T-cell (primary cell): ENCODE data around the gene ST3GAL3. TPM values are rescaled to one million over a fixed set of nuclear protein-coding genes. Genes with fewer than 3 reads are reported as not detected.

Source experiments
- ATAC-seq, 4 experiments: fragments of 200-7000 bp in 3 of 4; fragments of 150-1000 bp in 1 of 4; cut with Tn5 transposase; replicated peaks in 1 of 4; 1 replicate in 3 of 4; 2 replicates in 1 of 4; pipeline ENCODE4 v1.10.0; 2021; ENCODE audit warnings: moderate library complexity in 3 of 4, mild to moderate bottlenecking in 2 of 4, moderate number of reproducible peaks in 1 of 4
- CTCF ChIA-PET, 2 donors: fragments of 300-600 bp; sonication (Branson Sonifier 250); formaldehyde crosslinking; loops; one replicate each; lab custom pipeline; 2022; ENCODE audit warnings: antibody characterized with exemption in 2 of 2; lab: Charles Lee
- POLR2A ChIA-PET, 2 donors: fragments of 300-600 bp; sonication (Branson Sonifier 250); formaldehyde crosslinking; loops; one replicate each; lab custom pipeline; 2022; ENCODE audit warnings: antibody characterized with exemption in 2 of 2; lab: Charles Lee
- DNase-seq, 35 experiments: peaks; one replicate each; pipeline versions ENCODE4 v3.0.0 to v3.0.0-alpha.2; 2013 to 2023
- H3K27ac ChIP-seq: one replicate; pipeline ENCODE4 v1.5.1; 2013; ENCODE audit warnings: low read length
- H3K27me3 ChIP-seq, 2 experiments: replicated peaks in 1 of 2; 1 replicate in 1 of 2; 2 replicates in 1 of 2; pipeline versions ENCODE4 v1.6.1 to v1.7.0; 2013; ENCODE audit warnings: low read length in 1 of 2, mixed read lengths in 1 of 2; ENCODE audit not compliant: control insufficient read depth in 2 of 2, insufficient read depth in 2 of 2; ENCODE audit errors: extremely low read depth in 1 of 2
- H3K36me3 ChIP-seq, 2 donors: 1 replicate in 1 of 2; 2 replicates in 1 of 2; pipeline versions ENCODE4 v1.6.1 to v1.7.0; 2013; ENCODE audit warnings: low read length in 1 of 2; ENCODE audit not compliant: control insufficient read depth in 2 of 2, insufficient read depth in 1 of 2; ENCODE audit errors: extremely low read depth in 1 of 2
- H3K4me1 ChIP-seq, 2 experiments: 1 replicate in 1 of 2; 2 replicates in 1 of 2; pipeline versions ENCODE4 v1.6.1 to v1.7.0; 2013; ENCODE audit warnings: low read length in 2 of 2, mixed read lengths in 1 of 2; ENCODE audit not compliant: insufficient read depth in 2 of 2, control insufficient read depth in 1 of 2; ENCODE audit errors: extremely low read depth in 1 of 2
- H3K4me3 ChIP-seq, 2 donors: 1 replicate in 1 of 2; 2 replicates in 1 of 2; pipeline versions ENCODE4 v1.5.1 to v1.7.0; 2013; ENCODE audit warnings: mild to moderate bottlenecking in 2 of 2, low read length in 1 of 2, moderate library complexity in 1 of 2; ENCODE audit not compliant: control insufficient read depth in 1 of 2; ENCODE audit errors: extremely low read depth in 1 of 2
- H3K9me3 ChIP-seq: 2 replicates; pipeline ENCODE4 v1.7.0; 2013
- H3K27ac Mint-ChIP-seq, 2 donors: one replicate each; pipeline ENCODE4 v1.8.0; 2020 to 2021; ENCODE audit warnings: mild to moderate bottlenecking in 2 of 2, mixed read lengths in 2 of 2
- H3K27me3 Mint-ChIP-seq, 2 donors: one replicate each; pipeline ENCODE4 v1.8.0; 2021 to 2022; ENCODE audit warnings: mixed read lengths in 2 of 2
- H3K36me3 Mint-ChIP-seq: one replicate; pipeline ENCODE4 v1.8.0; 2021; ENCODE audit warnings: mixed read lengths
- H3K4me1 Mint-ChIP-seq, 3 donors: one replicate each; pipeline ENCODE4 v1.8.0; 2020 to 2022; ENCODE audit warnings: mixed read lengths in 3 of 3, mild to moderate bottlenecking in 1 of 3
- H3K4me3 Mint-ChIP-seq, 3 donors: one replicate each; pipeline ENCODE4 v1.8.0; 2020 to 2022; ENCODE audit warnings: mild to moderate bottlenecking in 3 of 3, mixed read lengths in 3 of 3, moderate library complexity in 3 of 3
- H3K9me3 Mint-ChIP-seq, 3 donors: one replicate each; pipeline ENCODE4 v1.8.0; 2020 to 2022; ENCODE audit warnings: mixed read lengths in 3 of 3
- WGBS: methylation state at CpG from one replicate; pipeline ENCODE4 v1.1.5; 2013; ENCODE audit warnings: missing lambda C conversion rate; ENCODE audit not compliant: insufficient coverage; 5-methylcytosine and 5-hydroxymethylcytosine counted together
- total RNA-seq, 35 experiments: library from RNA in 6 of 35; stranded (reverse) in 6 of 35; fragments of 120-200 nt in 1 of 35; gene quantifications; one replicate each; pipeline versions ENCODE4 v1.2.1 to v1.2.4 and lab custom pipeline; 2013 to 2026

The ST3GAL3 gene
- total RNA-seq, 5 donors from 2014 or later (not counting 1 experiment from before 2014, with no cell fraction given) = 21.9 to 29.8 (median 24.4) TPM

DNA sequence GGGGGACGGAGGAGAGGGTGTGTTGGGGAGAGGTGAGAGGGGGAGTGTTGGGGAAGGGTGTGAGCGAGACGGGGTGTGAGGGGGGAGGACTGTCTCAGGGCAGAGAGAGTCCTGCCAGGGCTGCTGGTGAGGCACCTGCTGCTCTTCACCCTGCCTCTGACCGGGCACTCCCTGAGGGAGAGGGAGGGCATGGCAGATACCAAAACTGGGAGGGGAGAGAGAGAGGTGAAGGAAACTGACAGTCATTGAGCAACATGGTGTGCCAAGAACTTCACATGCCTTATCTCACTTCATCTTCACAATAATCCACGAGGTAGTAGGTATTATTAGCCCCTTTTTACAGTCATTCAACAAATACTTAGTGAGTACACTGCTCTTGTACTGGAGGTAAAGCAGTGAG lies 164.9 kb downstream of the ST3GAL3 start:
- Histone ChIP-seq H3K27ac (no peak overlapping the region), H3K36me3 (no peaks in the 10 kb centered on the region), H3K27me3 (no peaks in the 10 kb centered on the region), H3K9me3 (no peaks in the 10 kb centered on the region), H3K4me1 (no peaks in the 10 kb centered on the region), H3K4me3 (no peak overlapping the region)
- DNase-seq (no peak), ATAC-seq (no peak)
- Mint-ChIP-seq H3K9me3 (no peaks in the 10 kb centered on the region), H3K27me3 (no peaks in the 10 kb centered on the region), H3K4me3 (no peak overlapping the region), H3K36me3 (no peaks in the 10 kb centered on the region), H3K27ac (no peak overlapping the region), H3K4me1 (no peaks in the 10 kb centered on the region)
- 82% methylated on average over 3 of the region's 5 CpGs for WGBS
- POLR2A ChIA-PET = no interaction called here
- CTCF ChIA-PET = no interaction called here

DNA sequence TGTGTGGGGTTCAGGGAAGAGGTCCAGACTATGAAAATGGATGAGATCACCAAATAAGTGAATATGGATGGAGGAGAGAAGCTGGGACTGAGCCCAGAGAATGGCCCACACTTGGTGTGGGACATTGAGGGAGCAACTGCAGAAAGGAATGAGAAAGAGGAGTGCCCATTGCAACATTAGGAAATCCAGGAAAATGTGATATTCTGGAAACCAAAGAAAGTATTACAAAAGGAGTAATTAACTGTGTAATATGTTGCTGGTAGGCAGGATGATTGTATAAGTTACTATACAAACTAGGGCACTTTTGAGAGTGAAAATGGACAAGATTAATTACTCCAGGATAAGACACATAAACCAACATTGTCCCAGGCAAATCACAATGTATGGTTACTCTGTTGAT lies 166.5 kb downstream of the ST3GAL3 start:
- CTCF ChIA-PET = no interaction called here
- DNase-seq (no peak), ATAC-seq (no peak)
- no peak overlapping the region for H3K4me3 ChIP-seq
- no peaks in the 10 kb centered on the region for H3K36me3 ChIP-seq
- Mint-ChIP-seq H3K9me3 (no peaks in the 10 kb centered on the region), H3K27me3 (no peaks in the 10 kb centered on the region), H3K27ac (no peak overlapping the region), H3K4me3 (no peak overlapping the region), H3K4me1 (no peaks in the 10 kb centered on the region), H3K36me3 (no peaks in the 10 kb centered on the region)
- POLR2A ChIA-PET = no interaction called here
- no peaks in the 10 kb centered on the region for H3K27me3 ChIP-seq
- no peaks in the 10 kb centered on the region for H3K9me3 ChIP-seq
- no peak overlapping the region for H3K27ac ChIP-seq
- H3K4me1 ChIP-seq = peaks cover 2 to 5% of the 10 kb centered on the region in 2 experiments

DNA sequence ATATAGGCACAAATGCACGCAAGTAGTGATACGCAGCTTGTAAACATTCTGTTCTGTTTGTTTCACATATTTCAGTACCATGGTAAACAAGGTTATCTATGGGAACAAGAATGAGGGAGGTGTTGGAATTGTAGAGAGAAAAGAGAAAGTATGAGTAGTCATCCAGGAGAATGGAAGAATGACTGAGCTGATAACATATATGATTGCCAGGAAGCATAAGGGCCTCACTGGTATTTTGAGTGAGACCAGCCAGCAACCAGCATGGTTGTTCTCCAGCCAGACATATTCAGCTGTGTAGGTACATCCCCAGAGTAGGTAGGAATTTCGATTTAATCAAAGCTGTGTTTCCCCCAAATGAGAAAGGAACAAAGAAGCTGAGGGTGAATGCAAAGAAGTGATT lies 167.4 kb downstream of the ST3GAL3 start:
- Histone ChIP-seq H3K36me3 (no peaks in the 10 kb centered on the region), H3K27me3 (no peaks in the 10 kb centered on the region), H3K4me1 (peaks cover 6 to 11% of the 10 kb centered on the region in 2 experiments), H3K27ac (no peak overlapping the region), H3K4me3 (no peak overlapping the region), H3K9me3 (no peaks in the 10 kb centered on the region)
- 92% methylated on average over 2 of the region's 3 CpGs for WGBS
- POLR2A ChIA-PET = no interaction called here
- CTCF ChIA-PET = no interaction called here
- no peaks in the 10 kb centered on the region for H3K9me3 Mint-ChIP-seq
- H3K4me3 Mint-ChIP-seq = no peak overlapping the region
- no peaks in the 10 kb centered on the region for H3K4me1 Mint-ChIP-seq
- ATAC-seq (no peak), DNase-seq (no peak)
- H3K27ac Mint-ChIP-seq = no peak overlapping the region
- H3K36me3 Mint-ChIP-seq = no peaks in the 10 kb centered on the region
- no peaks in the 10 kb centered on the region for H3K27me3 Mint-ChIP-seq

- DNase-seq (no peak), ATAC-seq (no peak)
- H3K36me3 ChIP-seq = no peaks in the 10 kb centered on the region
- H3K27ac Mint-ChIP-seq = no peak overlapping the region
- H3K27ac ChIP-seq = no peak overlapping the region
- H3K4me3 Mint-ChIP-seq = no peak overlapping the region
- no peaks in the 10 kb centered on the region for H3K9me3 ChIP-seq
- H3K27me3 ChIP-seq = no peaks in the 10 kb centered on the region
- no peaks in the 10 kb centered on the region for H3K27me3 Mint-ChIP-seq
- POLR2A ChIA-PET = no interaction called here
- WGBS = 100% methylated on average over 1 of the region's 3 CpGs
- CTCF ChIA-PET = no interaction called here
- no peaks in the 10 kb centered on the region for H3K9me3 Mint-ChIP-seq
- H3K4me1 Mint-ChIP-seq = no peaks in the 10 kb centered on the region
- H3K36me3 Mint-ChIP-seq = no peaks in the 10 kb centered on the region
- peaks cover 6 to 11% of the 10 kb centered on the region in 2 experiments for H3K4me1 ChIP-seq
- no peak overlapping the region for H3K4me3 ChIP-seq
Measured at GRCh38 chr1:43875331-43875730, 168.0 kb downstream of the ST3GAL3 start.

- Histone ChIP-seq H3K4me3 (no peak overlapping the region), H3K36me3 (no peaks in the 10 kb centered on the region), H3K9me3 (no peaks in the 10 kb centered on the region), H3K27me3 (no peaks in the 10 kb centered on the region), H3K27ac (no peak overlapping the region), H3K4me1 (peaks cover 6 to 11% of the 10 kb centered on the region in 2 experiments)
- CTCF ChIA-PET = interaction anchor here in 1 of 2 donors (0.7 kb wide), 1 partner anchor 126 kb away, joined by 3 read pairs; no protein-coding TSS in a partner anchor
- POLR2A ChIA-PET = no interaction called here
- H3K27ac Mint-ChIP-seq = no peak overlapping the region
- ATAC-seq (no peak), DNase-seq (no peak)
- H3K27me3 Mint-ChIP-seq = no peaks in the 10 kb centered on the region
- no peaks in the 10 kb centered on the region for H3K36me3 Mint-ChIP-seq
- H3K4me3 Mint-ChIP-seq = no peak overlapping the region
- no peaks in the 10 kb centered on the region for H3K9me3 Mint-ChIP-seq
- WGBS = 83% methylated on average over 2 of the region's 2 CpGs
- no peaks in the 10 kb centered on the region for H3K4me1 Mint-ChIP-seq
Measured at GRCh38 chr1:43877101-43877500, 169.8 kb downstream of the ST3GAL3 start.

GRCh38 chr1:43878440-43878839 lies 171.1 kb downstream of the ST3GAL3 start:
- Mint-ChIP-seq H3K4me3 (no peak overlapping the region), H3K27me3 (no peaks in the 10 kb centered on the region), H3K9me3 (no peaks in the 10 kb centered on the region), H3K36me3 (peaks cover 3% of the 10 kb centered on the region), H3K27ac (no peak overlapping the region), H3K4me1 (no peaks in the 10 kb centered on the region)
- Histone ChIP-seq H3K27ac (no peak overlapping the region), H3K4me1 (peaks cover 6 to 11% of the 10 kb centered on the region in 2 experiments), H3K4me3 (no peak overlapping the region), H3K27me3 (no peaks in the 10 kb centered on the region), H3K9me3 (no peaks in the 10 kb centered on the region), H3K36me3 (no peaks in the 10 kb centered on the region)
- DNase-seq = no peak
- 100% methylated on average over 1 of the region's 2 CpGs for WGBS
- CTCF ChIA-PET = no interaction called here
- ATAC-seq = no peak
- POLR2A ChIA-PET = no interaction called here

- ChIA-PET CTCF (no interaction called here), POLR2A (no interaction called here)
- peaks cover 0 to under 1% of the 10 kb centered on the region in 2 donors for H3K36me3 ChIP-seq
- H3K4me3 ChIP-seq = peak overlapping the region in 1 of 2 donors; percentile 10
- Mint-ChIP-seq H3K4me3 (no peak overlapping the region), H3K27me3 (no peaks in the 10 kb centered on the region), H3K9me3 (no peaks in the 10 kb centered on the region), H3K27ac (no peak overlapping the region), H3K36me3 (peaks cover 6% of the 10 kb centered on the region), H3K4me1 (no peaks in the 10 kb centered on the region)
- no peaks in the 10 kb centered on the region for H3K9me3 ChIP-seq
- ATAC-seq (peak in 3 of 4 experiments; percentile 53 to 62 (median 55)), DNase-seq (peak in 1 of 35 experiments; percentile 10)
- no peaks in the 10 kb centered on the region for H3K27me3 ChIP-seq
- H3K27ac ChIP-seq = no peak overlapping the region
- WGBS = 36% methylated on average over 4 of the region's 4 CpGs
- peaks cover 6 to 11% of the 10 kb centered on the region in 2 experiments for H3K4me1 ChIP-seq
Measured at GRCh38 chr1:43878854-43879253, 171.5 kb downstream of the ST3GAL3 start.
